Heart left ventricle (tissue), 13 donors: ENCODE data around the gene NSMCE1.

Experiments
- POLR2A ChIP-seq, 2 donors: fragments of 450-650 bp; IDR thresholded peaks; one replicate each; pipeline ENCODE4 v1.6.1; 2017; ENCODE audit warnings: antibody characterized with exemption in 2 of 2, mild to moderate bottlenecking in 2 of 2, moderate library complexity in 2 of 2
- TF ChIP-seq, protein P1 (sequence below), 12 donors: fragments of 200-600 bp; sonication (generic) in 4 of 12; IDR thresholded peaks; one replicate each; pipeline versions ENCODE4 v1.5.0 to v1.8.0; 2018 to 2022; ENCODE audit warnings: antibody characterized with exemption in 12 of 12, mild to moderate bottlenecking in 5 of 12
- donor health status: ischemic (EF 13 %, LVEDD 7.1; RV severe dilation, severe dysfunction).
- donor health status: DM: no; HTN: yes; CAD: no.
- donor health status: DM: no; HTN: no; CAD: no.
- donor health status: ischemic (EF 25% LVEDD 6.9; RV normal size, moderate dysfunction).
- donor health status: ischemic (EF 25% LVEDD 5.7; RV mildly dilated, moderate dysfunction).
- donor health status: ischemic (EF 35%, LVEDD 5.7; RV mildly dilated, moderate dysfunction).
- donor health status: nonischemic (EF 11% LVEDD 7.7; RV severe dilation, severe dysfunction).
- donor health status: DM: yes; HTN: yes; CAD: no.
- donor health status: PGD.
- donor health status: ischemic (EF 29% LVEDD 5.4; RV normal size, mild dysfunction).
- donor health status: nonischemic (EF 23%, LVEDD 6.1; RV moderate dilation, normal function).

DNA sequence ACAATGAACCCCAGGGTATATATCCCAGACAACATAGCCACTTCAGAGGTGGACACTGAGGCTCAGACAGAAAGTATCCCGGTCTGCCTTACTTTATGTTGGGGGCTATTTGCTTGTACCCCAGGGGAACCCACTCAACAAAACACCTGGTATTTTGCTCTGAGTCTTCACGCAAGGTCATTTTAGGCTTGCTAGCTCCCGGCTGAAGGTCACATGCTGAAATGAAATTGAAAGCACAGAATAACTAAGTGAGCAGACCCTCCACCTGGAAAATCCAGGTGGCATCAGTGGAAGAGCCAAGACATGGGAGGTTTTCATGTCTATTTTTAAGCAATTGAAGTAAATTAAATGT lies 69.4 kb downstream of the NSMCE1 start:
- TF ChIP-seq, protein P1, sequence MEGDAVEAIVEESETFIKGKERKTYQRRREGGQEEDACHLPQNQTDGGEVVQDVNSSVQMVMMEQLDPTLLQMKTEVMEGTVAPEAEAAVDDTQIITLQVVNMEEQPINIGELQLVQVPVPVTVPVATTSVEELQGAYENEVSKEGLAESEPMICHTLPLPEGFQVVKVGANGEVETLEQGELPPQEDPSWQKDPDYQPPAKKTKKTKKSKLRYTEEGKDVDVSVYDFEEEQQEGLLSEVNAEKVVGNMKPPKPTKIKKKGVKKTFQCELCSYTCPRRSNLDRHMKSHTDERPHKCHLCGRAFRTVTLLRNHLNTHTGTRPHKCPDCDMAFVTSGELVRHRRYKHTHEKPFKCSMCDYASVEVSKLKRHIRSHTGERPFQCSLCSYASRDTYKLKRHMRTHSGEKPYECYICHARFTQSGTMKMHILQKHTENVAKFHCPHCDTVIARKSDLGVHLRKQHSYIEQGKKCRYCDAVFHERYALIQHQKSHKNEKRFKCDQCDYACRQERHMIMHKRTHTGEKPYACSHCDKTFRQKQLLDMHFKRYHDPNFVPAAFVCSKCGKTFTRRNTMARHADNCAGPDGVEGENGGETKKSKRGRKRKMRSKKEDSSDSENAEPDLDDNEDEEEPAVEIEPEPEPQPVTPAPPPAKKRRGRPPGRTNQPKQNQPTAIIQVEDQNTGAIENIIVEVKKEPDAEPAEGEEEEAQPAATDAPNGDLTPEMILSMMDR (IDR thresholded peaks at IDR 0.05): no peak
- no peak for TF ChIP-seq POLR2A (IDR thresholded peaks at IDR 0.05)
